Measurements from ENCODE around the gene CDAN1. TPM values are rescaled to one million over a fixed set of nuclear protein-coding genes. Genes with fewer than 3 reads are reported as not detected.

The CDAN1 gene
- total and polyA plus RNA-seq, 10 of the 15 experiments (the other 5 are each of a cell fraction or from before 2014, with no cell fraction given): 0.56 to 14.2 (median 6.7) TPM

DNA sequence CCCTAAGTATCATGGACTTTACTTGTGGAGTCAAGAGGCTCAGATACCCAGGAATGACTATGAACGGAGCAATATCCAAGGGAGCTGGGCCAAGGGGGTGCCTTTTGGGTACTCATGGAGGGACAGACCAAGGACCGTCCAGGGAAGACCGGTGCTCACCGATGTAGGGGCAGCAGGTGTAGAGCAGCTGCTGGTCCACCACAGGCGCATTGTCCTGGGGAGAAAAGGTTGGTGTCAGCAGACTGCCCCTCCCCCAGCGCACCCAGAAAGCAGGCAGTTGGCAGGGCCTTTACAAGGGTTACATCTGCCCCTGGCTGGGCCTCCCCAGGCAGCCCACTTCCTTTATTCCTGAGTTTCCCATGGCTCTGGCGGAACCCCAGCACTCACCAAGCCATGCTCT, 7.5 kb downstream of the CDAN1 start (continued):
- TF ChIP-seq, protein P1, sequence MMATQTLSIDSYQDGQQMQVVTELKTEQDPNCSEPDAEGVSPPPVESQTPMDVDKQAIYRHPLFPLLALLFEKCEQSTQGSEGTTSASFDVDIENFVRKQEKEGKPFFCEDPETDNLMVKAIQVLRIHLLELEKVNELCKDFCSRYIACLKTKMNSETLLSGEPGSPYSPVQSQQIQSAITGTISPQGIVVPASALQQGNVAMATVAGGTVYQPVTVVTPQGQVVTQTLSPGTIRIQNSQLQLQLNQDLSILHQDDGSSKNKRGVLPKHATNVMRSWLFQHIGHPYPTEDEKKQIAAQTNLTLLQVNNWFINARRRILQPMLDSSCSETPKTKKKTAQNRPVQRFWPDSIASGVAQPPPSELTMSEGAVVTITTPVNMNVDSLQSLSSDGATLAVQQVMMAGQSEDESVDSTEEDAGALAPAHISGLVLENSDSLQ (IDR thresholded peaks at IDR 0.05): no peak
- no peak for TF ChIP-seq ATF7 (IDR thresholded peaks at IDR 0.05; ENCODE audit: low read depth)
- no peak for TF ChIP-seq ESRRA (IDR thresholded peaks at IDR 0.05; ENCODE audit: low read length)
- TF ChIP-seq SMAD1 (IDR thresholded peaks at IDR 0.05; ENCODE audit: low read depth, partially characterized antibody): no peak
- TF ChIP-seq SIN3A (IDR thresholded peaks at IDR 0.05; ENCODE audit: low read depth, low read length): no peak
- TF ChIP-seq RB1 (IDR thresholded peaks at IDR 0.05; ENCODE audit: borderline replicate concordance): no peak
- no peak for TF ChIP-seq BACH1 (IDR thresholded peaks at IDR 0.05; ENCODE audit: borderline replicate concordance)
- no peak for TF ChIP-seq TCF3 (IDR thresholded peaks at IDR 0.05; ENCODE audit: borderline replicate concordance, insufficient read depth, low read depth, low read length)

DNA sequence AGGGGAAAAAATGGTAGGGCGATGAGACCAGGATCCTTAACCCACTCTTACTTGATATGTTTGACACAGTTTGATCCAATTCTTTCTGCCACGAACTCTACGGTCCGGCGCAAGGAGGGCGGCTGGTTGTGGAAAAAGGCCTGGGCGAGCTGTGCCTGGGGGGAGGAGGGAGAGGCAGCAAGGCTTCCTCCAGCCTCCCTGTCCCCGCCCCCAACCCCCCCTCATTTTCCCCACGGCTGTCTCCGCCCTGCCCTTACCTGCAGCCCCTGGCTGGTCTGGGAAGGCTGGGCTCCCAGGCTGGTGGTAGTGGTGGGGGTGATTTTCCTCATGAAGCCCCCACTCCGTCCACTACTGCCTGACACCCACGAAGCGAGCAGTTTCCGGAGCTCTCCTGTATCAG, 8.0 kb downstream of the CDAN1 start:
- Histone ChIP-seq H3K4me1 (ENCODE audit: control insufficient read depth, insufficient read depth, low read length) (0 out of 2 replicates have a peak, but pooled peaks cover under 1% of the 10 kb centered on the region), H2AFZ (ENCODE audit: control insufficient read depth, low read depth, low read length) (no peak overlapping the region), H3K79me2 (ENCODE audit: control insufficient read depth, insufficient read depth, low read length) (no peaks in the 10 kb centered on the region), H3K9ac (ENCODE audit: control insufficient read depth, insufficient read depth, low read length) (no peak overlapping the region), H3K4me3 (no peak overlapping the region), H3K4me2 (ENCODE audit: control insufficient read depth, insufficient read depth) (no peak overlapping the region), H3K27ac (ENCODE audit: control insufficient read depth, insufficient read depth) (no peak overlapping the region), H3K27me3 (replicated peaks in 1 of 2; ENCODE audit: control insufficient read depth in 2 of 2, insufficient read depth in 2 of 2, low read length in 1 of 2) (no peaks in the 10 kb centered on the region), H4K20me1 (ENCODE audit: control insufficient read depth, insufficient read depth) (no peaks in the 10 kb centered on the region), H3K9me3 (replicated peaks; ENCODE audit: control insufficient read depth, insufficient read depth, low read length) (no peaks in the 10 kb centered on the region), H3K36me3 (ENCODE audit: control insufficient read depth in 2 of 2, insufficient read depth in 2 of 2, low read length in 1 of 2) (peaks cover 22 to 28% of the 10 kb centered on the region in 2 experiments)
- FAIRE-seq (no peak), ATAC-seq (no peak), DNase-seq (ENCODE audit: low read depth, low spot score) (no peak)
- intact Hi-C loops (cut with micrococcal nuclease; ENCODE audit: unreplicated experiment) (no loop called here), in situ Hi-C loops (cut with MboI) (no loop called here)
- TF ChIP-seq IRF4 (IDR thresholded peaks at IDR 0.05; ENCODE audit: low read depth, low read length) (no peak), MEF2B (IDR thresholded peaks at IDR 0.05; ENCODE audit: partially characterized antibody, poor library complexity, severe bottlenecking) (no peak), MEF2A (IDR thresholded peaks at IDR 0.05; ENCODE audit: insufficient read depth, low read depth, low read length) (no peak), KDM1A (IDR thresholded peaks at IDR 0.05; ENCODE audit: borderline replicate concordance) (no peak), SIN3A (IDR thresholded peaks at IDR 0.05; ENCODE audit: low read depth, low read length) (no peak)
- POLR2A ChIA-PET: no interaction called here
- SMC1A ChIA-PET (ENCODE audit: uncharacterized antibody, unreplicated experiment): no interaction called here
- RAD21 ChIA-PET (ENCODE audit: unreplicated experiment): no interaction called here
- 93% methylated on average over 13 of the region's 14 CpGs for WGBS (ENCODE audit: insufficient coverage, insufficient replicate concordance, low lambda C conversion rate, missing lambda C conversion rate)
- no TSS peak for BruUV-seq (replicated peaks)
- CTCF ChIA-PET: no interaction called here

Data from GM12878 (cell line).